H9 (cell line): ENCODE data around the gene ZNF3. TPM values are rescaled to one million over a fixed set of nuclear protein-coding genes. Genes with fewer than 3 reads are reported as not detected.

Experiments used
- DNase-seq: peaks from one replicate; pipeline ENCODE4 v3.0.0-alpha.2; 2017
- H2AFZ ChIP-seq: one replicate; pipeline ENCODE4 v1.6.1; 2013; ENCODE audit warnings: mild to moderate bottlenecking, low read length, control low read depth, moderate library complexity
- H2AK5ac ChIP-seq: 2 replicates; pipeline ENCODE4 v1.6.1; 2013; ENCODE audit warnings: low read length, control low read depth, mixed read lengths; ENCODE audit not compliant: insufficient read length
- H2BK120ac ChIP-seq: one replicate; pipeline ENCODE4 v1.6.1; 2013; ENCODE audit warnings: low read depth, mild to moderate bottlenecking, low read length, control low read depth, inconsistent platforms; ENCODE audit not compliant: poor library complexity, severe bottlenecking
- H2BK12ac ChIP-seq: 2 replicates; pipeline ENCODE4 v1.6.1; 2013; ENCODE audit warnings: low read length, control low read depth, mixed read lengths, low read depth; ENCODE audit not compliant: insufficient read length
- H2BK15ac ChIP-seq: 2 replicates; pipeline ENCODE4 v1.6.1; 2013; ENCODE audit warnings: low read depth, low read length, control low read depth
- H2BK20ac ChIP-seq: one replicate; pipeline ENCODE4 v1.6.1; 2013; ENCODE audit warnings: low read depth, mild to moderate bottlenecking, low read length, control low read depth, inconsistent platforms; ENCODE audit not compliant: poor library complexity, severe bottlenecking
- H2BK5ac ChIP-seq: 2 replicates; pipeline ENCODE4 v1.6.1; 2013; ENCODE audit warnings: low read length, control low read depth, mixed read lengths; ENCODE audit not compliant: insufficient read length
- H3K14ac ChIP-seq: 2 replicates; pipeline ENCODE4 v1.6.1; 2013; ENCODE audit warnings: low read length, control low read depth; ENCODE audit not compliant: insufficient read depth
- H3K18ac ChIP-seq: 2 replicates; pipeline ENCODE4 v1.6.1; 2013; ENCODE audit warnings: low read depth, mild to moderate bottlenecking, mixed read lengths, low read length, control low read depth; ENCODE audit not compliant: insufficient read length
- H3K23ac ChIP-seq: 2 replicates; pipeline ENCODE4 v1.6.1; 2013; ENCODE audit warnings: low read length, control low read depth, mixed read lengths, low read depth; ENCODE audit not compliant: insufficient read length
- H3K23me2 ChIP-seq: 2 replicates; pipeline ENCODE4 v1.6.1; 2013; ENCODE audit warnings: low read depth, mild to moderate bottlenecking, mixed read lengths, low read length, control low read depth; ENCODE audit not compliant: insufficient read length, poor library complexity, severe bottlenecking
- H3K27ac ChIP-seq: 2 replicates; pipeline ENCODE4 v1.5.1; 2013; ENCODE audit warnings: low read length, control low read depth, mixed read lengths, low read depth; ENCODE audit not compliant: insufficient read length
- H3K27me3 ChIP-seq: 2 replicates; pipeline ENCODE4 v1.6.1; 2013; ENCODE audit warnings: low read length, control low read depth, inconsistent platforms; ENCODE audit not compliant: insufficient read depth
- H3K4ac ChIP-seq: 2 replicates; pipeline ENCODE4 v1.6.1; 2013; ENCODE audit warnings: low read depth, mild to moderate bottlenecking, control low read depth, inconsistent platforms, low read length, moderate library complexity
- H3K4me1 ChIP-seq: 2 replicates; pipeline ENCODE4 v1.6.1; 2013; ENCODE audit warnings: low read length, control low read depth, inconsistent platforms; ENCODE audit not compliant: insufficient read depth
- H3K4me2 ChIP-seq: 2 replicates; pipeline ENCODE4 v1.6.1; 2013; ENCODE audit warnings: low read length, control low read depth, mixed read lengths; ENCODE audit not compliant: insufficient read length, insufficient read depth
- H3K56ac ChIP-seq: 2 replicates; pipeline ENCODE4 v1.6.1; 2013; ENCODE audit warnings: low read depth, mild to moderate bottlenecking, mixed read lengths, low read length, control low read depth; ENCODE audit not compliant: insufficient read length
- H3K79me1 ChIP-seq: 2 replicates; pipeline ENCODE4 v1.6.1; 2013; ENCODE audit warnings: low read depth, mild to moderate bottlenecking, moderate library complexity, low read length, control low read depth, inconsistent platforms; ENCODE audit not compliant: insufficient read depth, poor library complexity, severe bottlenecking
- H3K79me2 ChIP-seq: 2 replicates; pipeline ENCODE4 v1.6.1; 2013; ENCODE audit warnings: low read length, control low read depth, inconsistent platforms; ENCODE audit not compliant: insufficient read depth
- H3K9ac ChIP-seq: 2 replicates; pipeline ENCODE4 v1.6.1; 2013; ENCODE audit warnings: low read length, control low read depth, mixed read lengths; ENCODE audit not compliant: insufficient read length; ENCODE audit errors: extremely low read depth
- H3K9me3 ChIP-seq: one replicate; pipeline ENCODE4 v1.6.1; 2013; ENCODE audit warnings: low read depth, low read length, inconsistent platforms; ENCODE audit not compliant: control insufficient read depth
- H3T11ph ChIP-seq: one replicate; pipeline ENCODE4 v1.6.1; 2013; ENCODE audit warnings: mild to moderate bottlenecking, low read length, control low read depth, inconsistent platforms
- H4K20me1 ChIP-seq: one replicate; pipeline ENCODE4 v1.6.1; 2013; ENCODE audit not compliant: control insufficient read depth, insufficient read length, insufficient read depth
- H4K5ac ChIP-seq: 2 replicates; pipeline ENCODE4 v1.6.1; 2013; ENCODE audit warnings: low read depth, mild to moderate bottlenecking, mixed read lengths, low read length, control low read depth; ENCODE audit not compliant: insufficient read length
- H4K8ac ChIP-seq: replicated peaks from 2 replicates; pipeline ENCODE4 v1.6.1; 2013; ENCODE audit warnings: low read length, control low read depth, mixed read lengths, low read depth; ENCODE audit not compliant: insufficient read length
- H4K91ac ChIP-seq: 2 replicates; pipeline ENCODE4 v1.6.1; 2013; ENCODE audit warnings: low read depth, mild to moderate bottlenecking, moderate library complexity, mixed read lengths, low read length, control low read depth; ENCODE audit not compliant: insufficient read length
- H3K27ac Mint-ChIP-seq, 3 experiments: 2 replicates in 2 of 3; 3 replicates in 1 of 3; pipeline ENCODE4 v1.8.0; 2020 to 2021; ENCODE audit warnings: mixed read lengths in 3 of 3, mild to moderate bottlenecking in 1 of 3, moderate library complexity in 1 of 3
- H3K27me3 Mint-ChIP-seq: 2 replicates; pipeline ENCODE4 v1.8.0; 2021; ENCODE audit warnings: low read depth, mild to moderate bottlenecking, moderate library complexity, mixed read lengths
- H3K36me3 Mint-ChIP-seq, 3 experiments: 2 replicates in 2 of 3; 3 replicates in 1 of 3; pipeline ENCODE4 v1.8.0; 2020 to 2021; ENCODE audit warnings: low read depth in 3 of 3, mixed read lengths in 3 of 3; ENCODE audit not compliant: insufficient read depth in 1 of 3
- H3K4me1 Mint-ChIP-seq, 2 experiments: 2 replicates each; pipeline ENCODE4 v1.8.0; 2020; ENCODE audit warnings: mixed read lengths in 2 of 2
- H3K4me3 Mint-ChIP-seq, 2 experiments: 2 replicates in 1 of 2; 3 replicates in 1 of 2; pipeline ENCODE4 v1.8.0; 2020 to 2021; ENCODE audit warnings: mild to moderate bottlenecking in 2 of 2, mixed read lengths in 2 of 2, moderate library complexity in 1 of 2
- H3K9me3 Mint-ChIP-seq, 2 experiments: 2 replicates in 1 of 2; 3 replicates in 1 of 2; pipeline ENCODE4 v1.8.0; 2020; ENCODE audit warnings: mild to moderate bottlenecking in 2 of 2, mixed read lengths in 2 of 2, moderate library complexity in 1 of 2
- WGBS: extraction: QIAGEN DNeasy Blood & Tissue Kit; methylation state at CpG from one replicate; pipeline ENCODE4 v1.1.7; 2013; ENCODE audit warnings: missing lambda C conversion rate, low lambda C conversion rate, mixed read lengths; ENCODE audit not compliant: insufficient read length; ENCODE audit errors: extremely low coverage; 5-methylcytosine and 5-hydroxymethylcytosine counted together
- total RNA-seq: library from RNA; stranded (reverse); gene quantifications from 2 replicates; pipeline ENCODE4 v1.2.1, GENCODE V29; 2021
- TF ChIP-seq, protein P1 (sequence below): fragments of 200-600 bp; sonication (generic); conservative IDR thresholded peaks from 3 replicates; pipeline ENCODE4 v1.8.0; 2021; ENCODE audit warnings: antibody characterized with exemption, mild to moderate bottlenecking

ZNF3 gene
- total RNA-seq, 1 experiment from 2014 or later: 60.4 TPM

DNA sequence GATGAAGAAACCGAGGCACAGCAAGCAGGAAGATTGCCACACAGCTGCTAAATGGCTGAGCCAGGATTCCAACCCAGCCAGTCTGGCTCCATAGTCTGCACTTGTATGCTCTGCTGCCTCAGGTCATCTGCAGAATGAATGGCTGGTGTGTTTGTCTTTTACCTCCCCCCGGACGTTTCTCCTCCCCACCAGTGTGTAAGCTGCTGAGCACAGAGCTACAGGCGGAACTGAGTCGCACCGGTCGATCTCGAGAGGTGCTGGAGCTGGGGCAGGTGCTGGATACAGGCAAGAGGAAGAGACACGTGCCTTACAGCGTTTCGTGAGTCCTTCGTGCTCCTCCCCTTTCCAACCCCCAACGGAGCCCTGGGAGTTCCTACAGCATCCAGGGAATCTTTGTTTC, 40.5 kb upstream of the ZNF3 start:
- peaks cover 12 to 21% of the 10 kb centered on the region in 2 experiments for H3K4me1 Mint-ChIP-seq
- Histone ChIP-seq H4K5ac (no peak overlapping the region), H3K23ac (no peak overlapping the region), H2BK20ac (no peak overlapping the region), H3K4ac (no peak overlapping the region), H4K20me1 (no peaks in the 10 kb centered on the region), H2BK15ac (no peak overlapping the region), H2AK5ac (no peak overlapping the region), H3K27me3 (no peaks in the 10 kb centered on the region), H3K79me1 (no peaks in the 10 kb centered on the region), H4K91ac (no peak overlapping the region), H2BK12ac (no peak overlapping the region), H3K27ac (no peak overlapping the region), H3K18ac (no peak overlapping the region), H2BK120ac (no peak overlapping the region), H3K4me2 (no peak overlapping the region), H3K9me3 (no peaks in the 10 kb centered on the region), H2BK5ac (no peak overlapping the region), H3K56ac (no peak overlapping the region), H3K4me1 (no peaks in the 10 kb centered on the region), H3K14ac (no peak overlapping the region; the same call in 1 of the 2 replicates), H4K8ac (no peak overlapping the region), H3T11ph (no peak overlapping the region), H2AFZ (no peak overlapping the region), H3K9ac (no peak overlapping the region), H3K23me2 (peaks cover 13% of the 10 kb centered on the region), H3K79me2 (no peaks in the 10 kb centered on the region)
- TF ChIP-seq, protein P1, sequence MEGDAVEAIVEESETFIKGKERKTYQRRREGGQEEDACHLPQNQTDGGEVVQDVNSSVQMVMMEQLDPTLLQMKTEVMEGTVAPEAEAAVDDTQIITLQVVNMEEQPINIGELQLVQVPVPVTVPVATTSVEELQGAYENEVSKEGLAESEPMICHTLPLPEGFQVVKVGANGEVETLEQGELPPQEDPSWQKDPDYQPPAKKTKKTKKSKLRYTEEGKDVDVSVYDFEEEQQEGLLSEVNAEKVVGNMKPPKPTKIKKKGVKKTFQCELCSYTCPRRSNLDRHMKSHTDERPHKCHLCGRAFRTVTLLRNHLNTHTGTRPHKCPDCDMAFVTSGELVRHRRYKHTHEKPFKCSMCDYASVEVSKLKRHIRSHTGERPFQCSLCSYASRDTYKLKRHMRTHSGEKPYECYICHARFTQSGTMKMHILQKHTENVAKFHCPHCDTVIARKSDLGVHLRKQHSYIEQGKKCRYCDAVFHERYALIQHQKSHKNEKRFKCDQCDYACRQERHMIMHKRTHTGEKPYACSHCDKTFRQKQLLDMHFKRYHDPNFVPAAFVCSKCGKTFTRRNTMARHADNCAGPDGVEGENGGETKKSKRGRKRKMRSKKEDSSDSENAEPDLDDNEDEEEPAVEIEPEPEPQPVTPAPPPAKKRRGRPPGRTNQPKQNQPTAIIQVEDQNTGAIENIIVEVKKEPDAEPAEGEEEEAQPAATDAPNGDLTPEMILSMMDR: no peak
- H3K4me3 Mint-ChIP-seq: no peak overlapping the region; a peak in 1 of 5 replicates
- H3K27ac Mint-ChIP-seq: peak overlapping the region in 1 of 3 experiments; percentile 85; a peak in 2 of 7 replicates
- no peak for DNase-seq
- H3K36me3 Mint-ChIP-seq: peaks cover 6 to 14% (median 9%) of the 10 kb centered on the region in 3 experiments; a peak in 4 of 7 replicates
- no CpG with 5 or more reads among the region's 13 CpGs for WGBS
- no peaks in the 10 kb centered on the region for H3K9me3 Mint-ChIP-seq
- no peaks in the 10 kb centered on the region; the same call in 1 of the 2 replicates for H3K27me3 Mint-ChIP-seq
